ENCODE measurements around the gene TXNDC12. TPM values are rescaled to one million over a fixed set of nuclear protein-coding genes. Genes with fewer than 3 reads are reported as not detected.

TXNDC12 gene
- total RNA-seq, 1 donor from 2014 or later, result 16.2 TPM

- no peak for DNase-seq
Measured at GRCh38 chr1:51997974-51998382, 57.0 kb downstream of the TXNDC12 start.

- DNase-seq, result peak; percentile 47
Measured at GRCh38 chr1:51990478-51990965, 64.5 kb downstream of the TXNDC12 start, which contains the start of gene RAB3B. RAB3B (minus strand) TSS chr1:51990700; CDS start chr1:51977117, 13,583 bp downstream.

DNA sequence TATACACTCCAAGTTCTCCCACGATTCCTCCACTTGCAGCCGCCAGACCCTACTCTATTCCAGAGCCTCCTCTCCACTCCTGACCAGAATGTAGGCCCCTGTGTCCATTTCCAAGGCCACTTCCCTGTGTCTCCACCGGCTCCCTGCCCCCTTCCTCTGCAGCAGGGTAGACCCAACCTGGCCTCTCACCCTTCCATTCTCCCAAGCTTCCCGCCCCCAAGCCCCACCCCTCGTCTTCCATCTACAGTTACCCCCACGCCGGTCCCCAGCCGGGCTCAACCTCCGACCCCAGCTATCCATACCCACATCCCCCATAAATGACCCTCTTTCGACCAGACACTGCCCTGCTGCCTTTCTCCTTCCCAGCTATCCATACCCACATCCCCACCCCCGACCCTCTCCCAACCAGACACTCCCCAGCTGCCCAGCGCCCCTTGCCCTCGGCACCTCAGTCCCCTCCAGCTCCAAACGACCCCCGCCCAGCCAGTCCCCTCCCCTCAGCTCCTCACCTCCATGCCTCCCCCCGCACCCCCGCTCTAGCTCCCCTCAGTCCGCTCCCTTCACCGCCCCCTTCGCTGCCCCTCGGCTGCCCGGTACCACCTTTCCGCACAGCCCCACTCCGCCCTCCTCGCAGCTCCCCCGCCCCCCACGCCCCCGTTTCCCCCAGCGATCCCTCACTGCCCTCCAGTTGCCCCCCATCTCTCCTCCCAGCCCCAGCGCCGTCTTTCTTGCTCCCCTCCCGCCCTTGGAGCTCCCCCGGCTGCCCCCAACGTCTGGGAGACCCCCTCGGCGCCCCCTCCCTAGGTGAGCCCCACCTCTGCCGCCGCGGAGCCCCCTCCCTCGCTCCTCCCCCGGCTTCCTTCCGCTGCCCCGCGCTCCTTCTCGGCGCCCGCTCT, 65.2 kb downstream of the TXNDC12 start:
- no peak for DNase-seq

DNA sequence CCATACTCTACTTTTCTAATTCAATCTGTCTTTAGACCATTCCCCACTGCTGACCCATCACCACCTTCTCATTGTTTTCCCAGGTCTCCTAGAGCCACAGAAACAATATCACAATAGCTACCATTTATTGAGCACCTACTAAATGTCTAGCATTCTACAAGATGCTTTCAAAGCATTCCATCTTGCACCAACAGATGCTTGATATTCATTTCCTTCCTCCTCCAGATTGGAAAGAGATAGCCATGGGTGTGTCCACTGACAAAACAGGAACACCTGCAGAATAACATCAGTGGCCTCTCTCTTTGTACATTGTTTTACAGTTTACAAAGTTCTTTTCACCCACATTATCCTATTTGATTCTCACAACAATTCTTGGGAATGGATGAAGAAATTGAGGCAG, 66.7 kb downstream of the TXNDC12 start:
- DNase-seq, result no peak

DNA sequence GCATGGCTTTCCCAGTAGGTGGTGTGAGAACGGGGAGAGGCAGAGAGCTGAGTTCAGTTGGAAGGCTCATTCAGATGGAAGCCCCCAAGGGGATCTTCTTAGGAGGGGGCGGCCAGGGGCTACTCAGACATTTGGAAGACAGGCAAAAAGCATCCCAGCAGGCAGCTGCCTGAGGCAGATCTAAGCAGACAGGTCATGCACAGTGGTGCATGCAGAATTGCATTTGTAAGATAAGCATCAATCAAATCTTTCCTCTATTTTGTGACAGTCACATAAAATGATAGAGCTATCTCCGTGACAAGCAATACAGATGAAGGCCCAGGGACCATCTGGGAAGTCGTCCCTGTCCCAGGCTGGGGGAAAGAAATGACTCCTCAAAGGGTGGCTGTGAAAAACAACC, 68.3 kb downstream of the TXNDC12 start:
- no peak for DNase-seq

- DNase-seq, result no peak
Measured at GRCh38 chr1:51982161-51982560, 72.8 kb downstream of the TXNDC12 start.

DNA sequence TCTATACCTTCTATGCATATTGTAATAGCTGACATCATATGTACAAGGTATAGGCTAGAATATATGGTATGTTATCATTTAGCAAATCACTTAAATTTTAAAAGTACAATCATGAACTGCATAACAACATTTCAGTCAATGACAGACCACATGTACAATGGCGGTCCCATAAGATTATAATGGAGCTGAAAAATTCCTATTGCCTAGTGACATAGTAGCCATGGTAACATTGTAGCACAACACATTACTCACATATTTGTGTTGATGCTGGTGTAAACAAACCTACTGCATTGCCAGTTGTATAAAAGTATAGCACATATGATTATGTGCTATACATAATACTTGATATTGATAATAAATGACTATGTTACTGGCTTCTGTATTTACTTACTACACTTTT, 73.4 kb downstream of the TXNDC12 start:
- no peak for DNase-seq

GRCh38 chr1:51978099-51978498, 76.9 kb downstream of the TXNDC12 start:
- no peak for DNase-seq

DNA sequence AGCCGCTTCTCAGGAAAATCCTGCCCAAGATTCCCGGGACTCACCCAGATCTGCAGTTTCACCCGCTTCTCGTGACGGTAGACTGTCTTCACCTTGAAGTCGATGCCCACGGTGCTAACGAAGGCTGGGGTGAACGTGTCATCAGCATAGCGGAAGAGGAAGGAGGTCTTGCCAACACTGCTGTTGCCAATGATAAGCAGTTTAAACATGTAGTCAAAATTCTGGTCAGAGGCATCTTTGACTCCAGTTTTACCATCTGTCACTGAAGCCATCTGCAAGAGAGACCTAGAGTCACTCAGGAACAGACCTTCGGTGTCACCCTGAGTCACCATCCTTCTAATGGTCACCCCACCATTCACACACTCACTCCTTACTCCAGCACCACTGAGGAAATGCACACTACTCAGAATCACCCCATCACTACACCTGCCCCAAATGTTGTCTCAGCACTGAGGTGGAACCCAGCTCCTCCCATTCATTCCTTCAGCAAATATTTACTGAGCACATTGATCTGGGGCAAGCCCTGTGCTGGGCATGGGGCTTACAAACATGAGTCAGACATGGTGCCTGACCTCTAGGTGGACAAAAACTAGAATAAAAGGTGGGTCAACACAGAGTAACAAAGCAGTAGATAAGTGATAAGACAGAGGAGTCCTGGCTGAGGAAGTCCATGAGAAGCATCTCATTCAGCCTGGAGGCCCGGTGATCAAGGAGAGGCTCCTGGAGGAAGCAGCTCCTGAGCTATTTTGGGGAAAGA, 78.0 kb downstream of the TXNDC12 start:
- no peak for DNase-seq

GRCh38 chr1:51973587-51974474, 81.2 kb downstream of the TXNDC12 start:
- DNase-seq, result no peak

Small RNA genes within 50 kb of the gene (small RNA-seq; reads per million reads assigned to genes)
- not detected for gene RN7SL290P (ENCODE audit: low replicate concordance)
- 0.19 reads per million, percentile 23 among the genes with 10 or more reads in this experiment for gene RNA5SP48 (ENCODE audit: low replicate concordance)

Other genes with a start within 250 kb of the TXNDC12 start
- 114 TPM for gene NRDC, start 176.5 kb downstream of the TXNDC12 start, total RNA-seq
- gene RAB3B, start 64.5 kb downstream of the TXNDC12 start, total RNA-seq, result 0.51 TPM
- 5.7 TPM for gene KTI12, start 21.4 kb downstream of the TXNDC12 start, total RNA-seq
- 64.8 TPM for gene BTF3L4, start 1.1 kb upstream of the TXNDC12 start, total RNA-seq
- gene ZFYVE9, start 86.9 kb upstream of the TXNDC12 start, total RNA-seq, result 53.3 TPM

Measured in tongue (tissue), 3 donors.